ENCODE measurements around the gene HMCN2.

DNA sequence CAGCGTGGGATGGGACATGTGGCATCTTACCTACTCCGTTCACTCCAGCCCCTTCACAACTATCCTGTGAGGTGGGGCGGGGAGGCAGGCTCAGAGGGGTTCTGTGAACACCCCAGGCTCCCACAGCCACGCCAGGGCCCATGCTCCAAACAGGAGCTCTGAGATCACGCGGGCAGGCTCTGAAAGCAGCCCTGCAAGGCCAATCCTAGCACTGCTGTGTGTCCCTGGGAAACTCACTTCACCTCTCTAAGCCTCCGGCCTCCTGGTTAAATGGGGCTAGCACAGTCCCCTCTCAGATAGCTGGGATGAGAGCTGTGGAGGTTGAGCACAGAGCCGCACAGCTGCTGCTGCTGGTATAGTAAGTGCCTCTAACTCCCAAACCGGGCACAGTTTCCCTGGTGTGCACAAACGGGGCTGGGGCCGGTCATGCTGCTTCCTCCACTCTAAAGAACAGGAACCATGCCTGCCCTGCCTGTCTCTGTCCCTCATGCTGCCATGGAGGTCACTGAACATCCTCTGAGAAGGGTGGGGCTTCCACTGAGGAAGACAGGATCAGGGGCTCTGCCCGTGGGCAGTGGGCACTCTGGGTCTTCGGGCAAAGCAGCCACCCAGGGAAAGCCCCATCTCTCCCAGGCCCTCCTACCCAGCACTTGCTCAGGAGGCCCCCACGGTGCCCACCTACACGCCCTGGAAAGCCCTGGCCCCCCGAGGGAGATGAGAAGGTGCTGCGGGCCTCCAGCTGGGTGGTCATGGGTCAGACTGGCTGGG lies 166.2 kb downstream of the HMCN2 start:
- TF ChIP-seq, protein P1, sequence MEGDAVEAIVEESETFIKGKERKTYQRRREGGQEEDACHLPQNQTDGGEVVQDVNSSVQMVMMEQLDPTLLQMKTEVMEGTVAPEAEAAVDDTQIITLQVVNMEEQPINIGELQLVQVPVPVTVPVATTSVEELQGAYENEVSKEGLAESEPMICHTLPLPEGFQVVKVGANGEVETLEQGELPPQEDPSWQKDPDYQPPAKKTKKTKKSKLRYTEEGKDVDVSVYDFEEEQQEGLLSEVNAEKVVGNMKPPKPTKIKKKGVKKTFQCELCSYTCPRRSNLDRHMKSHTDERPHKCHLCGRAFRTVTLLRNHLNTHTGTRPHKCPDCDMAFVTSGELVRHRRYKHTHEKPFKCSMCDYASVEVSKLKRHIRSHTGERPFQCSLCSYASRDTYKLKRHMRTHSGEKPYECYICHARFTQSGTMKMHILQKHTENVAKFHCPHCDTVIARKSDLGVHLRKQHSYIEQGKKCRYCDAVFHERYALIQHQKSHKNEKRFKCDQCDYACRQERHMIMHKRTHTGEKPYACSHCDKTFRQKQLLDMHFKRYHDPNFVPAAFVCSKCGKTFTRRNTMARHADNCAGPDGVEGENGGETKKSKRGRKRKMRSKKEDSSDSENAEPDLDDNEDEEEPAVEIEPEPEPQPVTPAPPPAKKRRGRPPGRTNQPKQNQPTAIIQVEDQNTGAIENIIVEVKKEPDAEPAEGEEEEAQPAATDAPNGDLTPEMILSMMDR (conservative IDR thresholded peaks at IDR 0.05; ENCODE audit: low read length) = no peak
- no peak for TF ChIP-seq EZH2phosphoT487 (IDR thresholded peaks at IDR 0.05; ENCODE audit: borderline replicate concordance, low read depth, low read length)

Measured in OCI-LY7 (cell line).